Ectodermal cell (in vitro differentiated cells): ENCODE measurements around the gene MED25.
A peak's percentile ranks its signal among the peaks of the same experiment; 100 is the strongest.

ENCODE experiments used
- H3K27ac ChIP-seq: 2 replicates; pipeline ENCODE4 v1.7.0; 2013; ENCODE audit warnings: mild to moderate bottlenecking, low read depth, low read length; ENCODE audit not compliant: insufficient read depth, poor library complexity, severe bottlenecking
- H3K27me3 ChIP-seq: 2 replicates; pipeline ENCODE4 v1.7.0; 2013; ENCODE audit warnings: mild to moderate bottlenecking, low read length; ENCODE audit not compliant: insufficient read depth, control insufficient read depth, poor library complexity, severe bottlenecking
- H3K36me3 ChIP-seq: one replicate; pipeline ENCODE4 v1.7.0; 2013; ENCODE audit warnings: low read length; ENCODE audit not compliant: control insufficient read depth, insufficient read depth
- H3K4me1 ChIP-seq: one replicate; pipeline ENCODE4 v1.7.0; 2013; ENCODE audit warnings: low read length; ENCODE audit not compliant: control insufficient read depth, insufficient read depth
- H3K4me3 ChIP-seq: 2 replicates; pipeline ENCODE4 v1.7.0; 2013; ENCODE audit warnings: low read depth, low read length, control low read depth; ENCODE audit not compliant: insufficient read depth
- H3K9me3 ChIP-seq: 2 replicates; pipeline ENCODE4 v1.7.0; 2013; ENCODE audit warnings: mild to moderate bottlenecking, low read length, moderate library complexity; ENCODE audit not compliant: control insufficient read depth
- WGBS, 2 experiments: methylation state at CpG; one replicate each; pipeline ENCODE4 v1.1.7; 2013; ENCODE audit warnings: missing lambda C conversion rate in 2 of 2; 5-methylcytosine and 5-hydroxymethylcytosine counted together

The MED25 gene

DNA sequence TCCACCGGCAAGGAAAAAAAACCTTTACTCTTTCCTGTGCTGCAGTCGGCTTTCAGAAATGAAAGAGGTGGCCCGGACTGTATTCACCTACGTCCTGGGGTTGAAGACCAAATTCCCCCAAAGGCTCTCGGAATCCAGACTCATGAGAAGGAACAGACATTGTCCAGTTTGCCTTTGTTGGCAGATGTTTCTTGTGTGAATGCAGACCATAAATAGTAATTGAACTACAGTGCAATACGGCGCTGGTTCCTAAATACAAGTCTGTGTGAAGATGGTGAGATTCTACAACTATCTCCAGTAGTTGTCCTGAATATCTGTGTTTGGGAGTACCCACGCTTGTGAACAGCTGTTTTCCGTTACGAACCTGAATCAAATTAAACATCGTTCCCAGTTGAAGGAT lies 21.6 kb downstream of the MED25 start:
- Histone ChIP-seq H3K27me3 (no peaks in the 10 kb centered on the region), H3K27ac (no peak overlapping the region), H3K4me3 (no peak overlapping the region), H3K9me3 (no peaks in the 10 kb centered on the region), H3K36me3 (peaks cover 38% of the 10 kb centered on the region), H3K4me1 (no peaks in the 10 kb centered on the region)
- 95 to 97% methylated on average over 11 of the region's 11 CpGs for WGBS, 2 experiments

GRCh38 chr19:49840321-49840720 lies 22.2 kb downstream of the MED25 start:
- Histone ChIP-seq H3K27me3 (no peaks in the 10 kb centered on the region), H3K4me3 (no peak overlapping the region), H3K9me3 (no peaks in the 10 kb centered on the region), H3K27ac (no peak overlapping the region), H3K36me3 (peaks cover 33% of the 10 kb centered on the region), H3K4me1 (no peaks in the 10 kb centered on the region)
- WGBS, 2 experiments, result 92% methylated on average over 11 of the region's 11 CpGs

GRCh38 chr19:49840736-49841249 lies 22.7 kb downstream of the MED25 start:
- H3K36me3 ChIP-seq, result peaks cover 30% of the 10 kb centered on the region
- H3K27me3 ChIP-seq, result no peaks in the 10 kb centered on the region
- 92 to 94% methylated on average over 17 of the region's 17 CpGs for WGBS, 2 experiments
- H3K9me3 ChIP-seq, result no peaks in the 10 kb centered on the region
- H3K4me1 ChIP-seq, result no peaks in the 10 kb centered on the region
- peak overlapping the region; percentile 13 for H3K27ac ChIP-seq
- H3K4me3 ChIP-seq, result no peak overlapping the region

DNA sequence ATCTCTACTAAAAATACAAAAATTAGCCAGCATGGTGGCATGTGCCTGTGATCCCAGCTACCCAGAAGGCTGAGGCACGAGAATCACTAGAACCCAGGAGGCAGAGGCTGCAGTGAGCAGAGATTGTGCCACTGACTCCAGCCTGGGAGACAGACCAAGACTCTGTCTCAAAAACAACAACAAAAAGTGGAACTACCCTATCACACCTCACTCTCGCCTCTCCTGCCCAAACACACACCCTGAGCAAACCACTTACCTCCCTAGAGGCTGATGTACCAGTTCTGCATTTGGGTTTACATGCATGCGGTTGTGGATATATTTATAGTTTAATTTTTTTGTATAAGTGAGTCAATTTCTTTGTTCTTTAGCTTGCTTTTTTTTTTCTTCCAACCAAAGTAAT lies 25.2 kb downstream of the MED25 start:
- 96 to 97% methylated on average over 2 of the region's 3 CpGs for WGBS, 2 experiments
- no peaks in the 10 kb centered on the region for H3K9me3 ChIP-seq
- H3K36me3 ChIP-seq, result peaks cover 15% of the 10 kb centered on the region
- no peak overlapping the region for H3K27ac ChIP-seq
- H3K4me1 ChIP-seq, result no peaks in the 10 kb centered on the region
- H3K27me3 ChIP-seq, result no peaks in the 10 kb centered on the region
- H3K4me3 ChIP-seq, result no peak overlapping the region

DNA sequence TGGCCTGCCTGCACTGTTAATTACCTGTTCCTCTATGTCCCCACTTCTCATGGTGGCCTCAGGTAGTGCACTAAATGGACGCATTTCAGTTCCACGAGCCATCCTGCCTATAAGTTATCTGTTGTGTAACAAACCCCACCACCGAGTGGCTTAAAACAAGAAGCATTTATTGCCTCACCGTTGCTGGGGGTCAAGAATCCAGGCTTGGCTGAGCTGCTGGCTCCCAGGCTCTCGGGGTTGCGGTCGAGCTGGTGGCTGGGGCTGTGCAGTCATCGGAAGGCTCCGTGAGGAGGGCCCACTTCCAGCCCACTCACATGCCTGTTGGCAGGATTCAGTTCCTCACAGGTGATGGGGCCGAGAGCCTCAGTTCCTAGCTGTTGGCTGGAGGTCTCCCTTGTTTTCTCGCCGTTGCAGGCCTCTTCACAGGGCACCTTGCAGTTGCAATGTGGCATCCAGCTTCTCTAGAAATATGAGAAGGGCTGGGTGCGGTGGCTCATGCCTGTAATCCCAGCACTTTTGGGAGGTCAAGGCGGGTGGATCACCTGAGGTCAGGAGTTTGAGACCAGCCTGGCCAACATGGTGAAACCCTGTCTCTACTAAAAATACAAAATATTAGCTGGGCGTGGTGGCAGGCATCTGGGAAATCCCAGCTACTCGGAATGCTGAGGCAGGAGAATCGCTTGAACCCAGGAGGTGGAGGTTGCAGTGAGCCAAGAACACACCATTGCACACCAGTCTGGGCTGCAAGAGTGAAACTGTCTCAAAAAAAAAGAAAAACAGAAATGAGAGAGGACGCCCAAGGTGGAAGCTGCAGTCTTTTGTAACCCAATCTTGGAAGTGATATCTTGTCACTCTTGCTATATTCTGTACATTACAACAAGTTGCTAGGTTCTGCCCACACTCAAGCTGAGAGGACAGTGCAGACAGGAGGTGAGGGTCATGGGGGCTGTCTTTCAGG lies 26.3 kb downstream of the MED25 start:
- Histone ChIP-seq H3K4me1 (no peaks in the 10 kb centered on the region), H3K27me3 (no peaks in the 10 kb centered on the region), H3K9me3 (no peaks in the 10 kb centered on the region), H3K36me3 (peaks cover 7% of the 10 kb centered on the region), H3K4me3 (no peak overlapping the region), H3K27ac (no peak overlapping the region)
- 92% methylated on average over 18 of the region's 18 CpGs for WGBS, 2 experiments

DNA sequence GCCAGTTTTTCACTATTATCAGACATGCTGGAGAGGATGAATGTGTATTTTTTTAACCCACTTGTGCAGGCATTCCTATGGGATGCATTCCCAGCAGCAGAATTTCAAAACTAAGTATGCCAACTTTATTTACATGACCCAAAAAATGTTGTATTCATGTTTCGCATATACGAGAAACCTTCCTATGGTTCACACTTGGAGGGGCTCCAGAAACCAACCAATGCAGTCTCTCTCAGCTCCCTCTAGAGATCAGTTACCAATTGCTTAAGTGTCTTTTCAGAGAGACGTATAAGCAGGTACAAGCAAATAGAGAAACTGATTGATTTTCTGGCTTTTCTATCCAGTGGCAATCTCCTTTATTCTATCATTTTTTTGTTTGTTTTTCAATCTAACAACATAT lies 27.3 kb downstream of the MED25 start:
- Histone ChIP-seq H3K36me3 (peaks cover 11% of the 10 kb centered on the region), H3K4me1 (peaks cover 3% of the 10 kb centered on the region), H3K27me3 (no peaks in the 10 kb centered on the region), H3K27ac (no peak overlapping the region), H3K9me3 (no peaks in the 10 kb centered on the region), H3K4me3 (no peak overlapping the region)
- 90 to 92% methylated on average over 3 of the region's 3 CpGs for WGBS, 2 experiments

- Histone ChIP-seq H3K9me3 (no peaks in the 10 kb centered on the region), H3K27ac (no peak overlapping the region), H3K36me3 (peaks cover 5% of the 10 kb centered on the region), H3K4me1 (peaks cover 3% of the 10 kb centered on the region), H3K27me3 (no peaks in the 10 kb centered on the region), H3K4me3 (no peak overlapping the region)
- WGBS, 2 experiments, result 70 to 75% methylated on average over 5 of the region's 5 CpGs
Measured at GRCh38 chr19:49846408-49846807, 28.3 kb downstream of the MED25 start.

GRCh38 chr19:49847731-49848696 lies 29.9 kb downstream of the MED25 start:
- no peak overlapping the region for H3K4me3 ChIP-seq
- no peaks in the 10 kb centered on the region for H3K27me3 ChIP-seq
- H3K4me1 ChIP-seq, result peaks cover 13% of the 10 kb centered on the region
- H3K27ac ChIP-seq, result no peak overlapping the region
- H3K9me3 ChIP-seq, result no peaks in the 10 kb centered on the region
- WGBS, 2 experiments, result 96% methylated on average over 10 of the region's 10 CpGs
- H3K36me3 ChIP-seq, result peaks cover 5% of the 10 kb centered on the region

- H3K4me3 ChIP-seq, result no peak overlapping the region
- H3K27ac ChIP-seq, result no peak overlapping the region
- peaks cover 22% of the 10 kb centered on the region for H3K4me1 ChIP-seq
- H3K27me3 ChIP-seq, result no peaks in the 10 kb centered on the region
- no peaks in the 10 kb centered on the region for H3K9me3 ChIP-seq
- WGBS, 2 experiments, result 94 to 96% methylated on average over 3 of the region's 3 CpGs
- peaks cover 5% of the 10 kb centered on the region for H3K36me3 ChIP-seq
Measured at GRCh38 chr19:49848938-49849337, 30.8 kb downstream of the MED25 start.
